Measurements from ENCODE around the gene DCAF8L2. TPM values are rescaled to one million over a fixed set of nuclear protein-coding genes. Genes with fewer than 3 reads are reported as not detected.

Gene DCAF8L2
- total RNA-seq, 1 donor from 2014 or later: not detected

- Mint-ChIP-seq H3K9me3 (peaks cover 5% of the 10 kb centered on the region), H3K4me1 (no peaks in the 10 kb centered on the region), H3K27ac (ENCODE audit: unreplicated experiment) (no peak overlapping the region), H3K27me3 (ENCODE audit: low read depth) (no peaks in the 10 kb centered on the region), H3K4me3 (no peak overlapping the region), H3K36me3 (ENCODE audit: low read depth) (no peaks in the 10 kb centered on the region)
- no peak for TF ChIP-seq CTCF (conservative IDR thresholded peaks at IDR 0.05)
- no peak for DNase-seq (ENCODE audit: low read depth, low spot score)
Measured at GRCh38 chrX:27626066-27626465, 35.9 kb downstream of the DCAF8L2 start.

- no peaks in the 10 kb centered on the region for H3K36me3 Mint-ChIP-seq (ENCODE audit: low read depth)
- H3K27me3 Mint-ChIP-seq (ENCODE audit: low read depth): no peaks in the 10 kb centered on the region
- no peak overlapping the region for H3K27ac Mint-ChIP-seq (ENCODE audit: unreplicated experiment)
- no peak for TF ChIP-seq CTCF (conservative IDR thresholded peaks at IDR 0.05)
- peaks cover 6% of the 10 kb centered on the region for H3K9me3 Mint-ChIP-seq
- DNase-seq (ENCODE audit: low read depth, low spot score): no peak
- H3K4me1 Mint-ChIP-seq: no peaks in the 10 kb centered on the region
- no peak overlapping the region for H3K4me3 Mint-ChIP-seq
Measured at GRCh38 chrX:27633328-27633727, 43.2 kb downstream of the DCAF8L2 start.

- no peak overlapping the region for H3K4me3 Mint-ChIP-seq
- H3K4me1 Mint-ChIP-seq: no peaks in the 10 kb centered on the region
- no peaks in the 10 kb centered on the region for H3K9me3 Mint-ChIP-seq
- no peak overlapping the region for H3K27ac Mint-ChIP-seq (ENCODE audit: unreplicated experiment)
- no peaks in the 10 kb centered on the region for H3K36me3 Mint-ChIP-seq (ENCODE audit: low read depth)
- DNase-seq (ENCODE audit: low read depth, low spot score): no peak
- TF ChIP-seq CTCF (conservative IDR thresholded peaks at IDR 0.05): no peak
- no peaks in the 10 kb centered on the region for H3K27me3 Mint-ChIP-seq (ENCODE audit: low read depth)
Measured at GRCh38 chrX:27656581-27656980, 66.4 kb downstream of the DCAF8L2 start.

- Mint-ChIP-seq H3K9me3 (peaks cover 2% of the 10 kb centered on the region), H3K4me1 (no peaks in the 10 kb centered on the region), H3K27me3 (ENCODE audit: low read depth) (no peaks in the 10 kb centered on the region), H3K36me3 (ENCODE audit: low read depth) (no peaks in the 10 kb centered on the region), H3K4me3 (no peak overlapping the region), H3K27ac (ENCODE audit: unreplicated experiment) (no peak overlapping the region)
- TF ChIP-seq CTCF (conservative IDR thresholded peaks at IDR 0.05): no peak
- no peak for DNase-seq (ENCODE audit: low read depth, low spot score)
Measured at GRCh38 chrX:27660878-27661277, 70.7 kb downstream of the DCAF8L2 start.

- no peak overlapping the region for H3K4me3 Mint-ChIP-seq
- DNase-seq (ENCODE audit: low read depth, low spot score): no peak
- H3K27me3 Mint-ChIP-seq (ENCODE audit: low read depth): no peaks in the 10 kb centered on the region
- H3K9me3 Mint-ChIP-seq: peaks cover 8% of the 10 kb centered on the region
- no peaks in the 10 kb centered on the region for H3K4me1 Mint-ChIP-seq
- no peak for TF ChIP-seq CTCF (conservative IDR thresholded peaks at IDR 0.05)
- no peaks in the 10 kb centered on the region for H3K36me3 Mint-ChIP-seq (ENCODE audit: low read depth)
- H3K27ac Mint-ChIP-seq (ENCODE audit: unreplicated experiment): no peak overlapping the region
Measured at GRCh38 chrX:27671234-27671633, 81.1 kb downstream of the DCAF8L2 start.

- H3K4me3 Mint-ChIP-seq: no peak overlapping the region
- H3K36me3 Mint-ChIP-seq (ENCODE audit: low read depth): no peaks in the 10 kb centered on the region
- H3K9me3 Mint-ChIP-seq: peaks cover 8% of the 10 kb centered on the region
- H3K27ac Mint-ChIP-seq (ENCODE audit: unreplicated experiment): no peak overlapping the region
- H3K27me3 Mint-ChIP-seq (ENCODE audit: low read depth): no peaks in the 10 kb centered on the region
- no peak for TF ChIP-seq CTCF (conservative IDR thresholded peaks at IDR 0.05)
- no peak for DNase-seq (ENCODE audit: low read depth, low spot score)
- no peaks in the 10 kb centered on the region for H3K4me1 Mint-ChIP-seq
Measured at GRCh38 chrX:27674491-27674890, 84.3 kb downstream of the DCAF8L2 start.
